ENCODE results near the gene PFN3.

Gene PFN3

GRCh38 chr5:177357459-177358351 is 42.8 kb downstream of the PFN3 start, which contains the start of gene RGS14:
TSS of gene RGS14 (plus strand) at chr5:177357924. CDS start at chr5:177358025, 101 bp downstream.
- DNase-seq, result no peak

- no peak for DNase-seq
Observed at GRCh38 chr5:177357146-177357458, 43.4 kb downstream of the PFN3 start.

GRCh38 chr5:177356746-177357145 is 43.7 kb downstream of the PFN3 start:
- DNase-seq, result no peak

GRCh38 chr5:177355868-177356168 is 44.6 kb downstream of the PFN3 start:
- no peak for DNase-seq

- DNase-seq, result no peak
Observed at GRCh38 chr5:177355162-177355867, 45.1 kb downstream of the PFN3 start.

GRCh38 chr5:177354711-177355110 is 45.8 kb downstream of the PFN3 start:
- no peak for DNase-seq

- DNase-seq, result no peak
Observed at GRCh38 chr5:177354256-177354655, 46.2 kb downstream of the PFN3 start.

GRCh38 chr5:177353093-177353492 is 47.4 kb downstream of the PFN3 start:
- no peak for DNase-seq

- peak; percentile 68 for DNase-seq
Observed at GRCh38 chr5:177351392-177352329, 48.8 kb downstream of the PFN3 start, which contains the start of gene LMAN2. TSS of gene LMAN2 (minus strand) at chr5:177351668. CDS start at chr5:177351647, 21 bp downstream.

- DNase-seq, result no peak
Observed at GRCh38 chr5:177350776-177351391, 49.6 kb downstream of the PFN3 start.
